Body of pancreas (tissue), 4 donors: Measurements from ENCODE around the gene MYO5A. TPM values are rescaled to one million over a fixed set of nuclear protein-coding genes. Genes with fewer than 3 reads are reported as not detected.

ENCODE experiments used
- ATAC-seq: fragments of 150-250 bp; one replicate; pipeline ENCODE4 v1.9.1; 2016
- DNase-seq, 4 donors: peaks; one replicate each; pipeline ENCODE4 v3.0.0-alpha.2; 2019
- H3K27ac ChIP-seq, 4 donors: fragments of 200-600 bp; sonication (generic); 1 replicate in 3 of 4; 2 replicates in 1 of 4; pipeline versions ENCODE4 v1.5.1 to v1.6.1; 2016 to 2019; ENCODE audit warnings: mild to moderate bottlenecking in 1 of 4, mixed read lengths in 1 of 4, moderate library complexity in 1 of 4
- H3K27me3 ChIP-seq, 2 donors: fragments of 200-600 bp; sonication (generic); one replicate each; pipeline ENCODE4 v1.6.0; 2016; ENCODE audit warnings: mild to moderate bottlenecking in 1 of 2
- H3K36me3 ChIP-seq, 2 donors: fragments of 200-600 bp; sonication (generic); replicated peaks in 1 of 2; 2 replicates each; pipeline ENCODE4 v1.5.1; 2016; ENCODE audit warnings: low read depth in 2 of 2; ENCODE audit not compliant: insufficient read depth in 1 of 2
- H3K4me1 ChIP-seq: fragments of 200-600 bp; sonication (generic); one replicate; pipeline ENCODE4 v1.6.0; 2016
- H3K4me3 ChIP-seq, 2 donors: fragments of 200-600 bp; sonication (generic); 1 replicate in 1 of 2; 2 replicates in 1 of 2; pipeline ENCODE4 v1.5.1; 2016 to 2019
- H3K9me3 ChIP-seq, 3 donors: fragments of 200-600 bp; sonication (generic); 1 replicate in 2 of 3; 2 replicates in 1 of 3; pipeline ENCODE4 v1.5.1; 2016
- POLR2A ChIP-seq, 3 donors: fragments of 450-650 bp; IDR thresholded peaks; one replicate each; pipeline ENCODE4 v1.6.1; 2016; ENCODE audit warnings: antibody characterized with exemption in 3 of 3, mild to moderate bottlenecking in 2 of 3
- WGBS, 2 donors: methylation state at CpG; one replicate each; pipeline ENCODE4 v1.1.5; 2017; 5-methylcytosine and 5-hydroxymethylcytosine counted together
- intact Hi-C: fragments of 100-400 bp; cut with DNase I; formaldehyde crosslinking; loops from one replicate; pipeline ENCODE4 v1.15.1; 2023
- total RNA-seq, 2 donors: library from RNA; depleted of rRNA; stranded (reverse); fragments of >200 nt; gene quantifications; one replicate each; pipeline ENCODE4 v1.1.0, GENCODE V29; 2016
- TF ChIP-seq, protein P1 (sequence below), 7 experiments: fragments of 450-650 bp in 4 of 7; fragments of 200-600 bp in 3 of 7; sonication (generic) in 3 of 7; IDR thresholded peaks; one replicate each; pipeline ENCODE4 v1.5.1; 2016 to 2019; ENCODE audit warnings: antibody characterized with exemption in 7 of 7

The MYO5A gene
- total RNA-seq, 2 donors from 2014 or later: 8.2 to 11.9 TPM

DNA sequence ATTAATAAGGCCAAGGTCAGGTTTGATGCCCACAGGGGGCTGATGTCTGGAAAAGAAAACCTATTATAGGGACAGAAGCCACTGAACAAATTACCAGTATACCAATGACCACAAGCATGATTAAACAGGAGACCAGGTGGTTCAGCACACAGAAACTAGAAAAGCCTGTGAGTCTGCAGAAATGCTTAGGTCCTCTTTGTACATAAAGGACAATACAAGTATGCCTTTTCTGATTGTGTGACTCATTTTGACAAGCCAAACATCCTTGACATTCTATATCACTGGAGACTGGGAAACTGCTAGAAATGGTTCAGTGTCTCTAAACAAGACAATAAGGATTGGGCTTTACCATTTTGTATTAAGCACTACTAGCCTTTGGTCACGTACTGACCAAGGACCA lies 119.9 kb downstream of the MYO5A start:
- WGBS, 2 donors: 100% methylated on average over 1 of the region's 1 CpG
- intact Hi-C loops: no loop called here
- H3K4me3 ChIP-seq: no peak overlapping the region
- no peaks in the 10 kb centered on the region for H3K36me3 ChIP-seq
- no peaks in the 10 kb centered on the region for H3K4me1 ChIP-seq
- DNase-seq (no peak), ATAC-seq (no peak)
- TF ChIP-seq, protein P1, sequence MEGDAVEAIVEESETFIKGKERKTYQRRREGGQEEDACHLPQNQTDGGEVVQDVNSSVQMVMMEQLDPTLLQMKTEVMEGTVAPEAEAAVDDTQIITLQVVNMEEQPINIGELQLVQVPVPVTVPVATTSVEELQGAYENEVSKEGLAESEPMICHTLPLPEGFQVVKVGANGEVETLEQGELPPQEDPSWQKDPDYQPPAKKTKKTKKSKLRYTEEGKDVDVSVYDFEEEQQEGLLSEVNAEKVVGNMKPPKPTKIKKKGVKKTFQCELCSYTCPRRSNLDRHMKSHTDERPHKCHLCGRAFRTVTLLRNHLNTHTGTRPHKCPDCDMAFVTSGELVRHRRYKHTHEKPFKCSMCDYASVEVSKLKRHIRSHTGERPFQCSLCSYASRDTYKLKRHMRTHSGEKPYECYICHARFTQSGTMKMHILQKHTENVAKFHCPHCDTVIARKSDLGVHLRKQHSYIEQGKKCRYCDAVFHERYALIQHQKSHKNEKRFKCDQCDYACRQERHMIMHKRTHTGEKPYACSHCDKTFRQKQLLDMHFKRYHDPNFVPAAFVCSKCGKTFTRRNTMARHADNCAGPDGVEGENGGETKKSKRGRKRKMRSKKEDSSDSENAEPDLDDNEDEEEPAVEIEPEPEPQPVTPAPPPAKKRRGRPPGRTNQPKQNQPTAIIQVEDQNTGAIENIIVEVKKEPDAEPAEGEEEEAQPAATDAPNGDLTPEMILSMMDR (IDR thresholded peaks at IDR 0.05): no peak
- no peak for TF ChIP-seq POLR2A (IDR thresholded peaks at IDR 0.05)
- H3K9me3 ChIP-seq: no peaks in the 10 kb centered on the region
- no peaks in the 10 kb centered on the region for H3K27me3 ChIP-seq
- no peak overlapping the region for H3K27ac ChIP-seq

DNA sequence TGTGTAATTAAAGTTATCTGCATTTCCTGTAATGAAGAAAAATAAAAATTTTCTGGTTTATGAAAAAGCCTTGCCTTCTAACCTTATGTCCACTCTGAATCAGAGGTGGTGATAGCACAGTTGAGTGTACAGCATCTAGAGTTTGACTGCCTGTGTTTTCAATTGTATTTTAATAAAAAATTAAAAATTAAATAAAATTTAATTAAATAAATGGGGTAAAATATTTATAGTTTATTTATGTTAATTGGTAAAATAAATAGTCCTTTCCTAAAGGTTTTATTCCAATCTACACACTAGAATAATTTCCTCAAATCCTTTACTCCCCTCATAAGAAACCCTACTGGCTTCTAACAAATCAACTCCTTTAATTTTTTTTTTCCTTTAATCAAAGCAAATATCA lies 121.3 kb downstream of the MYO5A start:
- Histone ChIP-seq H3K4me3 (no peak overlapping the region), H3K4me1 (no peaks in the 10 kb centered on the region)
- no peak for ATAC-seq

DNA sequence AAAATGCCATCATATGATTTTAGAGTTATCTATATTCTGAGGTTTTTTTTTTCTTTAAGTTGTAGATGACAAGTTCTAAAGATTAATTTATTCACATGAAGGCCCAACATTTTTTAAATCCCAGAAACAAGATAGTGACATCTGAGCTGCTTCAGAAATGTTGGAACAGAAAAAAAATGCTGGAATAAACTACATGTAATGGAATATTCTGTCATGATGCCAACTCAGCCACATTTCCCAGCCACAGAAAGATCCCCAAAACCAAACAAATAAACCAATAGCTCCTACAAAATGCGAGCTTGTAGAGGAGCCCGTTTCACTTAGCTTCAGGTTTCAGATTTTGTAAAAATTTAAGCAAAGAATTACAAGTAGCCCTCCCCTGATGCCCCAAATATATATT lies 122.1 kb downstream of the MYO5A start:
- no peaks in the 10 kb centered on the region for H3K27me3 ChIP-seq
- intact Hi-C loops: no loop called here
- TF ChIP-seq POLR2A (IDR thresholded peaks at IDR 0.05): no peak
- TF ChIP-seq, protein P1 (IDR thresholded peaks at IDR 0.05): no peak

More for the DNA sequence above, 121.3 kb downstream of the MYO5A start:
- Histone ChIP-seq H3K36me3 (no peaks in the 10 kb centered on the region), H3K27ac (no peak overlapping the region), H3K9me3 (no peaks in the 10 kb centered on the region), H3K27me3 (no peaks in the 10 kb centered on the region)
- TF ChIP-seq, protein P1 (IDR thresholded peaks at IDR 0.05): no peak
- TF ChIP-seq POLR2A (IDR thresholded peaks at IDR 0.05): no peak
- intact Hi-C loops: no loop called here
- DNase-seq: no peak

DNA sequence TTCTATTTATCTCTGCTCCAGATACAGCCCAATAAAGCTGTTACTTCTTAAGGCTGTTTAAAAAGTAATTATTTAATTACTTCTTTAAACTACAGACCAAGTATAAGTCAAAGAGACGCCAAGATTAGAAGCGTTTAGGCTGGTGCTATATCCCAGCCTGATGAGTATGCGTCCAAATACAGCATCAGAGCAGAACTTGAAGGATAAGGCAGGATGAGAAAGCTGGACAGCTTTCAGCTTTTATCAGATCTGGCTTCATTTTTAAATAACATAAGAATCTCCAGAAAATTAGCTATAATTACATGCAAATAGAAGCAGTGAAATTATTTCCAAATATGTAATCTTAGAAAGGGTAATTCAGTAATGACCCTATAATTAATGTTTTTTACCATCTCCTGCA lies 122.8 kb downstream of the MYO5A start:
- intact Hi-C loops: no loop called here
- 85 to 93% methylated on average over 3 of the region's 3 CpGs for WGBS, 2 donors

More for the DNA sequence above, 122.1 kb downstream of the MYO5A start:
- DNase-seq (no peak), ATAC-seq (no peak)
- H3K9me3 ChIP-seq: no peaks in the 10 kb centered on the region
- H3K36me3 ChIP-seq: no peaks in the 10 kb centered on the region
- no peak overlapping the region for H3K27ac ChIP-seq
- 85 to 91% methylated on average over 2 of the region's 2 CpGs for WGBS, 2 donors
- no peaks in the 10 kb centered on the region for H3K4me1 ChIP-seq
- H3K4me3 ChIP-seq: no peak overlapping the region

DNA sequence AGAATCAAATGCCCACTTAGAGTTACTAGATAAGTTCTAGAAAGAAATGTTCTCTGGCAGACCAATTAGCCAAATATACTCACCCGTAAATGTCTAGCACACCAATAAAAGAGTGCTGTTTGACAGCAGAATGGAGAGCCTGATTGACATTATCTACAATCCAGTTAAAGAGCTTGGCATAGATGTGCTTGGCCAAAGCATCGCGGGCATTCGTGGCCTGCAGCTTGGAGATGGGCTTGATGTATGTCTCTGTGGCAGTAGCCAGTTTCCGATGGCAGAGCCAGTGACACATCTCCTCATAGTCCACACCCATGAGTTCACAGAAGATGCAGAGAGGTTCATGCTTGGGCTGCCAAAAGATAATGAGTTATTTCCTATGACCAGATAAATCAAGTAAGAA lies 131.6 kb downstream of the MYO5A start:
- Histone ChIP-seq H3K27ac (no peak overlapping the region), H3K4me3 (no peak overlapping the region), H3K36me3 (no peaks in the 10 kb centered on the region), H3K9me3 (no peaks in the 10 kb centered on the region), H3K4me1 (no peaks in the 10 kb centered on the region), H3K27me3 (no peaks in the 10 kb centered on the region)
- ATAC-seq (no peak), DNase-seq (no peak)
- intact Hi-C loops: no loop called here
- WGBS, 2 donors: 87 to 92% methylated on average over 5 of the region's 5 CpGs
- TF ChIP-seq POLR2A (IDR thresholded peaks at IDR 0.05): no peak
- TF ChIP-seq, protein P1 (IDR thresholded peaks at IDR 0.05): no peak

More for the DNA sequence above, 122.8 kb downstream of the MYO5A start:
- TF ChIP-seq POLR2A (IDR thresholded peaks at IDR 0.05): no peak
- TF ChIP-seq, protein P1 (IDR thresholded peaks at IDR 0.05): no peak
- no peaks in the 10 kb centered on the region for H3K27me3 ChIP-seq
- no peaks in the 10 kb centered on the region for H3K9me3 ChIP-seq
- no peak for ATAC-seq
- DNase-seq: no peak
- H3K4me1 ChIP-seq: no peaks in the 10 kb centered on the region
- no peaks in the 10 kb centered on the region for H3K36me3 ChIP-seq
- H3K4me3 ChIP-seq: no peak overlapping the region
- no peak overlapping the region for H3K27ac ChIP-seq
